GM21786 (cell line): ENCODE measurements around the gene ENDOV.
A peak's percentile ranks its signal among the peaks of the same experiment; 100 is the strongest.

Experiments used
- ATAC-seq: cut with Tn5 transposase; IDR thresholded peaks from one replicate; pipeline ENCODE4 v1.9.1; 2021; ENCODE audit not compliant: unreplicated experiment

The ENDOV gene

GRCh38 chr17:80414803-80415625, at the start of gene ENDOV:
TSS of gene ENDOV (plus strand) at chr17:80415167. CDS start at chr17:80415195, 28 bp downstream.
- peak; percentile 92 for ATAC-seq

GRCh38 chr17:80365983-80366382, 49.0 kb upstream of the ENDOV start:
- no peak for ATAC-seq

- no peak for ATAC-seq
Measured at GRCh38 chr17:80367503-80367902, 47.5 kb upstream of the ENDOV start.

DNA sequence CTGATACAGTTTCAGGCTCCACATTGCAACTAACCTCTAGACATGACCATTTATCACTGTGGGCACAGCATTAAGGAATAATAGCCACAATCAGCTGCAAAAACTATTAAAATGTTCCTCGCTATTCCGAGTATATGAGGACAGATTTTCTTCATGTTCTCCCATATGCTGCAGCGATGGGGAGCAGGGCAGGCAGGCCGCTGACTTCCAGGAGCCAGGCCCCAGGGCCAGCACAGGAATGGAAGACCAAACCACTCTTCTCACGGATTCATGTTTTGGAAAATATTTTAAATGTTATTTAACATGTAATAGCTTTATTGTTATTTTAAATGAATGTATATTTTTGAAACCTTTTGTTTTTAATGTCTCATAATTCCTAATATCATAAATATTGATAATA, 43.8 kb upstream of the ENDOV start:
- no peak for ATAC-seq

DNA sequence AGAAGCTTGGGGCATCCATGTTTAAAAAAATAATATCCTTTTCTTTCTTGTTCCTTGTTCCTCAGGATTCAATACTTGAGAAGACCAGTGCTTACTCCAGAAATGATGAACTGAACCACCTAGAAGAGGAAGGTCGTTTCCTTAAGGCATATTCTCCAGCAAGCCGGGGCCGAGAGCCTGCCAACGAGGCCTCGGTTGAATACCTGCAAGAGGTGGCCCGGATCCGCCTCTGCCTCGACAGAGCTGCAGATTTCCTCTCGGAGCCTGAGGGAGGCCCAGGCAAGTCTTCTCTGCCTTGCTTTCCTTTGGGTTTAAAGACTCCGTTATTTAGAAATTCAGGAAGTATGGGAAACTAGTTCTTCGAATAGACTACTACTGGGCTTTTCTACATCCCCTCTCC, 42.5 kb upstream of the ENDOV start:
- no peak for ATAC-seq

DNA sequence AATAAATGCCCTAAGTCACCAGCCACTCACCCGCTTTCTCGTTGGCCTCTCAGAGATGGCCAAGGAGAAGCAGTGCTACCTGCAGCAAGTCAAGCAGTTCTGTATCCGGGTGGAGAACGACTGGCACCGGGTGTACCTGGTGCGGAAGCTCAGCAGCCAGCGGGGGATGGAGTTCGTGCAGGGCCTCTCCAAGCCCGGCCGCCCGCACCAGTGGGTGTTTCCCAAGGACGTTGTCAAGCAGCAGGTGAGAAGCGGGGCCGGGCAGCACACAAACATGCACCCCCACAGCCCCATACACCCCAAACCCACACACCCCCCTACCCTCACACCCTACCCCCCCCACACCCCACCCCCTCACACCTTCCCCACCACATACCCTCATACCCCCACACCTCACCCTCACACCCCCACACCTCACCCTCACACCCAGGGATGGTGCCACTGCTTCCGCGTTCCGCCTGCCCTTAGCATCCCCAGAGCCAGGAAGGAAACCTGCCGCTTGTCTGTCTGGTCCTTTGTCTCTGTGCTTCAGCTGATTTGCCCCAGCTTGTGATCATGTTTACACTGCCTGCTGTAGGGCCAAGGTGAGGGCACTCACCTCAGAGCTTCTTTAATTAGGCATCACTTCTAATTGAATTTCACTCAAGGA, 41.9 kb upstream of the ENDOV start:
- no peak for ATAC-seq

- no peak for ATAC-seq
Measured at GRCh38 chr17:80374039-80374731, 40.8 kb upstream of the ENDOV start.

GRCh38 chr17:80374732-80375585, 40.0 kb upstream of the ENDOV start:
- no peak for ATAC-seq

DNA sequence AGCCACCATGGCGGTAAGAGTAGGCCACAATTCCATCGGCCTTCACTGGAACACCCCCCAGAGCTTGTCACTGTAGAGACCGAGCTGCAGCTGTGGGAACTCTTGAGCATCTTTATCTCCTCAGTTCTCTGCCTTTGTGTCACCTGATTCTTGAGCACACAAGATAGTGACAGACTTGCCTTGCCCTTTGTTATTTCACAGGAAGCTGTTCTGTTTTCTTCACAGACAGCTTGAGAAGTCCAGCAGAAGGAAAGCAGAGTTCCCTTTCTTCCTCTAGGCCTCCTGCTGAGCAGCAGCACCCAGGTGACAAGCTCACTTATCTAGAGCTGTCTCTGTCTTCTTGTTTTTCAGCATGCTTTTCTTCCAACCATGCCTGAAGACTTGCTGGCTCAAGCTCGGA, 38.4 kb upstream of the ENDOV start:
- no peak for ATAC-seq

DNA sequence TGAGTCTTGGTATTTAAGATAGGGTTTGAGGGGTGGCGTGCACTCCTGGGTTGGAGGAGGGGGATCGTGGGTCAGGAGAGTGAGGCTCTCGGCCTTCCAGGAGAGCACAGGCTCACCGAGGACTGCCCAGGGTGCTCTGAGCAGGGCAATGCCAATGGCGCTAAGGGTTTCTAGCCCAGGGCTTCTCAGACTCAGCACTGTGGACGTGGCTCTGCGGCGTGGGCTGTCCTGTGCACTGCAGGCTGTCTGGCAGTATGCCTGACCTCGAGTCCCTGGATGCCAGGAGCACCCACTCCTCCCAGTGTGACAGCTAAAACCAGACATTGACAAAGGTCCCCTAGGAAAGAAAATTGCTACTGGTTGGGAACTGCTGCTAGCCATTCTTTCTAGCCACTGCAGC, 37.2 kb upstream of the ENDOV start:
- ATAC-seq: no peak

DNA sequence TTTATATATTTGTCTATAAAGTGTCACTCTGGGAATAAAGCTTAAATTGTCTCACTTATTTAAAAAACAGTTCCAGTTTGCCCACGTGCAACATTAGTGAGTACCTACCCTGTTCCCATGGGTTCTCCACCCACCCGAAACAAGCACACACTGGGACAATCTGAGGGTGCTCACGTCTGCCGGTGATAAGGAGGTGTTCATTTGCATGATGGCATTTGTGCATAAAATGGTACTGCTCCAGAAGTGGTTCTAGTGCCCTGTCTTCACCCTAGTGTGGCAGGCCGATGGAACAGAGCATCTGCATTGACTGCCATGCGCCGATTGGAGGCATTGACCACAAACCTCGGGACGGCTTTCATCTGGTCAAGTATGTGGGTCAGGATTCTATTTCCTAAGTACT, 35.6 kb upstream of the ENDOV start:
- no peak for ATAC-seq

- ATAC-seq: no peak
Measured at GRCh38 chr17:80380068-80380467, 34.9 kb upstream of the ENDOV start.

- no peak for ATAC-seq
Measured at GRCh38 chr17:80380555-80381002, 34.4 kb upstream of the ENDOV start.

GRCh38 chr17:80381416-80381923, 33.5 kb upstream of the ENDOV start:
- ATAC-seq: no peak

- ATAC-seq: no peak
Measured at GRCh38 chr17:80382446-80382845, 32.5 kb upstream of the ENDOV start.

GRCh38 chr17:80382956-80383355, 32.0 kb upstream of the ENDOV start:
- no peak for ATAC-seq

- no peak for ATAC-seq
Measured at GRCh38 chr17:80384078-80384960, 30.6 kb upstream of the ENDOV start.

- ATAC-seq: no peak
Measured at GRCh38 chr17:80385046-80385445, 29.9 kb upstream of the ENDOV start.

DNA sequence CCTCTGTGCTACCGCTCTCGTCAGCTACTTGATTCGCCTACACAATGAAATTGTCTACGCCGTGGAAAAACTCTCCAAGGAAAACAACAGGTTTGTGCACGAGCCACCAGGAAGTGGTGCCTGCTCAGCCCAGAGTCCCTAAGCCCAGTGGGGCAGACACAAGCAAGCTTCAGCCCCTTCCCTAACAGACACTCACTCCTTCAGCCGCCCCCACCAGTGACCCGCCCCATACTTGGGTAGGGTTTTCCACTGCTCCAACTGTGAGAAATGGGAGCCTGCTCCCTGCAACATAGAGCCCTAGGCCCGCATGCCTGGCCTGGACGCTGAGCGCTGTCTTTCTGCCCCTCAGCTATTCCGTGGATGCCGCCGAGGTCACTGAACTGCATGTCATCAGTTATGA, 28.6 kb upstream of the ENDOV start:
- no peak for ATAC-seq

DNA sequence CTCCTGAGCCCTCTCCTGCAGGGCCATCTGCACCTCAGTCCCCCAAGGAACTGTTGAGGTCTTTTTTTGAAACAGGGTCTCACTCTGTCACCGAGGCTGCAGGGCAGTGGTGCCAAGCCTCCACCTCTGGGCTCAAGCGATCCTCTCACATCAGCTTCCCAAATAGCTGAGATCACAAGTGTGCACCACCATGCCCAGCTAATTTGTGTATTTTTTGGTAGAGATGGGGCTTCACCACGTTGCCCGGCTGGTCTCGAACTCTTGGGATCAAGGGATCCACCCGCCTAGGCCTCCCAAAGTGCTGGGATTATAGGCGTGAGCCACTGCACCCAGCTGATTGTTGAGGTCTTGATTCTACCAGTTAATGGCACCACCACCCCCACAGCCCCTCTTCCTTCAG, 27.9 kb upstream of the ENDOV start:
- ATAC-seq: no peak
